HL-60 (cell line): ENCODE data around the gene ARAP3.

Experiments
- DNase-seq, 2 experiments: peaks; one replicate each; pipeline ENCODE4 v3.0.0-alpha.2; 2010 to 2020; ENCODE audit warnings: low read depth in 1 of 2, low spot score in 1 of 2
- H3K27ac ChIP-seq: fragments of 250-450 bp; sonication (Bioruptor Pico); replicated peaks from 2 replicates; pipeline ENCODE4 v1.5.1; 2020; ENCODE audit warnings: mild to moderate bottlenecking, moderate library complexity
- H3K27me3 ChIP-seq: fragments of 250-450 bp; sonication (Bioruptor Pico); 2 replicates; pipeline ENCODE4 v1.5.1; 2021; ENCODE audit warnings: mild to moderate bottlenecking, moderate library complexity; ENCODE audit not compliant: insufficient read depth, poor library complexity, severe bottlenecking
- H3K4me3 ChIP-seq: replicated peaks from 2 replicates; pipeline ENCODE4 v1.5.1; 2011; ENCODE audit warnings: mild to moderate bottlenecking, control low read depth, low read length; ENCODE audit not compliant: insufficient read depth
- GABPA ChIP-seq: IDR thresholded peaks from 2 replicates; pipeline ENCODE4 v1.6.1; 2012; ENCODE audit warnings: low read depth
- POLR2AphosphoS5 ChIP-seq: IDR thresholded peaks from 2 replicates; pipeline ENCODE4 v1.6.1; 2012; ENCODE audit warnings: low read depth
- SPI1 ChIP-seq: IDR thresholded peaks from 2 replicates; pipeline ENCODE4 v1.6.1; 2012; ENCODE audit warnings: low read depth, mild to moderate bottlenecking, borderline replicate concordance
- TF ChIP-seq, protein P1 (sequence below): IDR thresholded peaks from 2 replicates; pipeline ENCODE4 v1.6.1; 2012; ENCODE audit warnings: low read depth; ENCODE audit not compliant: insufficient replicate concordance
- TF ChIP-seq, protein P2 (sequence below): IDR thresholded peaks from one replicate; pipeline ENCODE4 v1.5.1; 2011; ENCODE audit warnings: low read length, control low read depth, inconsistent platforms; ENCODE audit not compliant: insufficient read depth

ARAP3 gene

DNA sequence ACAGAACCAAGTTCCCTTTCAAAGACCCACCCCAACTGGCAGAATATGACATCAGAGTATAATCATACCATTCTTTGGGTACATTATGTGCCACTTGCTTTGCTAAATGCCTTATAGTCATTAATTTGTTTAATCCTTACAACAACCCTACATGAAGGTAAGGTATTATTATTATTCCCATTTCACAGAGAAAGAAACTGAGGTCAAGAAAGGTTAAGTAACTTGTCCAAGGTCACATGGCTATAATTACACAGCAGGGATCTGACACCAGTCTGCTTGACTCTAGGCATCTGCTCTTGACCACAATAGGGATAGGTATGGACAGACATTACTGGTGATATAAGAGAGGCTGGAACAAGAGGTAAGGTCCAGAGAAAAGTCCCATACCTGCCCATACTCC lies 32.1 kb downstream of the ARAP3 start:
- no peaks in the 10 kb centered on the region for H3K27me3 ChIP-seq
- no peak for DNase-seq
- TF ChIP-seq POLR2AphosphoS5 (no peak), GABPA (no peak)
- TF ChIP-seq, protein P1, sequence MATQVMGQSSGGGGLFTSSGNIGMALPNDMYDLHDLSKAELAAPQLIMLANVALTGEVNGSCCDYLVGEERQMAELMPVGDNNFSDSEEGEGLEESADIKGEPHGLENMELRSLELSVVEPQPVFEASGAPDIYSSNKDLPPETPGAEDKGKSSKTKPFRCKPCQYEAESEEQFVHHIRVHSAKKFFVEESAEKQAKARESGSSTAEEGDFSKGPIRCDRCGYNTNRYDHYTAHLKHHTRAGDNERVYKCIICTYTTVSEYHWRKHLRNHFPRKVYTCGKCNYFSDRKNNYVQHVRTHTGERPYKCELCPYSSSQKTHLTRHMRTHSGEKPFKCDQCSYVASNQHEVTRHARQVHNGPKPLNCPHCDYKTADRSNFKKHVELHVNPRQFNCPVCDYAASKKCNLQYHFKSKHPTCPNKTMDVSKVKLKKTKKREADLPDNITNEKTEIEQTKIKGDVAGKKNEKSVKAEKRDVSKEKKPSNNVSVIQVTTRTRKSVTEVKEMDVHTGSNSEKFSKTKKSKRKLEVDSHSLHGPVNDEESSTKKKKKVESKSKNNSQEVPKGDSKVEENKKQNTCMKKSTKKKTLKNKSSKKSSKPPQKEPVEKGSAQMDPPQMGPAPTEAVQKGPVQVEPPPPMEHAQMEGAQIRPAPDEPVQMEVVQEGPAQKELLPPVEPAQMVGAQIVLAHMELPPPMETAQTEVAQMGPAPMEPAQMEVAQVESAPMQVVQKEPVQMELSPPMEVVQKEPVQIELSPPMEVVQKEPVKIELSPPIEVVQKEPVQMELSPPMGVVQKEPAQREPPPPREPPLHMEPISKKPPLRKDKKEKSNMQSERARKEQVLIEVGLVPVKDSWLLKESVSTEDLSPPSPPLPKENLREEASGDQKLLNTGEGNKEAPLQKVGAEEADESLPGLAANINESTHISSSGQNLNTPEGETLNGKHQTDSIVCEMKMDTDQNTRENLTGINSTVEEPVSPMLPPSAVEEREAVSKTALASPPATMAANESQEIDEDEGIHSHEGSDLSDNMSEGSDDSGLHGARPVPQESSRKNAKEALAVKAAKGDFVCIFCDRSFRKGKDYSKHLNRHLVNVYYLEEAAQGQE, result no peak
- TF ChIP-seq, protein P2, sequence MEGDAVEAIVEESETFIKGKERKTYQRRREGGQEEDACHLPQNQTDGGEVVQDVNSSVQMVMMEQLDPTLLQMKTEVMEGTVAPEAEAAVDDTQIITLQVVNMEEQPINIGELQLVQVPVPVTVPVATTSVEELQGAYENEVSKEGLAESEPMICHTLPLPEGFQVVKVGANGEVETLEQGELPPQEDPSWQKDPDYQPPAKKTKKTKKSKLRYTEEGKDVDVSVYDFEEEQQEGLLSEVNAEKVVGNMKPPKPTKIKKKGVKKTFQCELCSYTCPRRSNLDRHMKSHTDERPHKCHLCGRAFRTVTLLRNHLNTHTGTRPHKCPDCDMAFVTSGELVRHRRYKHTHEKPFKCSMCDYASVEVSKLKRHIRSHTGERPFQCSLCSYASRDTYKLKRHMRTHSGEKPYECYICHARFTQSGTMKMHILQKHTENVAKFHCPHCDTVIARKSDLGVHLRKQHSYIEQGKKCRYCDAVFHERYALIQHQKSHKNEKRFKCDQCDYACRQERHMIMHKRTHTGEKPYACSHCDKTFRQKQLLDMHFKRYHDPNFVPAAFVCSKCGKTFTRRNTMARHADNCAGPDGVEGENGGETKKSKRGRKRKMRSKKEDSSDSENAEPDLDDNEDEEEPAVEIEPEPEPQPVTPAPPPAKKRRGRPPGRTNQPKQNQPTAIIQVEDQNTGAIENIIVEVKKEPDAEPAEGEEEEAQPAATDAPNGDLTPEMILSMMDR, result no peak

DNA sequence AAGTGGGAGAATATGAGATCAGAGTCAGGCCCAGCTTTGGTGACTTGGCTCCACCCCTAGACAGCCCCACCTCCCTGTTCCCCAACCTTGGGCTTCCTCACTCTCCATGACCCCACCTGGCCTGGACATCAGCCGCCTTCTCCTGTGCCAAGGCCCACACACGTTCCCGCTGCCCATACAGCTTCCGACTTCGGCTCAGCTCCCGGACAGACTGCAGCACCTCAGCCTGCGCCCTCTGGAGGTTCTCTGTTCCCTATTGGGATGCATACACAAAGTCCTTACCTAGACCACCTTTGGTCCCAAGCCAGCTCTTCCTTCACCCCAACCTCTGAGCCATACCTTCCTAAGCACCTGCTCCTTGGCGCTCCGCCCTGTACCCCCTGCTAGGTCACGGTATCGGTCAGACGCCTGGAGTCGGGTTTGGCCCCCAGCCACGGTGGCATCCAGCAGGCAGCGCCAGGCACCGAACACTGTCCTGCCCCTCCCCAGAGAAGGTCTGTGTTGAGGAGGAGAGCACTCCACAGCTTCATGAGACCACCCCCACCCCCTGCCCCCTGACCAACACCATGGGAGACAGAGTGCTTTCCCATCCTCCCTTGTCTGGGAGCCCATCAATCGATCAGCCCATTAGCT lies 32.9 kb downstream of the ARAP3 start:
- Histone ChIP-seq H3K27ac (no peak overlapping the region), H3K27me3 (no peaks in the 10 kb centered on the region), H3K4me3 (no peak overlapping the region)
- no peak for DNase-seq
- TF ChIP-seq SPI1, result no peak
- TF ChIP-seq POLR2AphosphoS5, result no peak

More for the DNA sequence above, 32.1 kb downstream of the ARAP3 start:
- Histone ChIP-seq H3K27ac (no peak overlapping the region), H3K4me3 (no peak overlapping the region)

DNA sequence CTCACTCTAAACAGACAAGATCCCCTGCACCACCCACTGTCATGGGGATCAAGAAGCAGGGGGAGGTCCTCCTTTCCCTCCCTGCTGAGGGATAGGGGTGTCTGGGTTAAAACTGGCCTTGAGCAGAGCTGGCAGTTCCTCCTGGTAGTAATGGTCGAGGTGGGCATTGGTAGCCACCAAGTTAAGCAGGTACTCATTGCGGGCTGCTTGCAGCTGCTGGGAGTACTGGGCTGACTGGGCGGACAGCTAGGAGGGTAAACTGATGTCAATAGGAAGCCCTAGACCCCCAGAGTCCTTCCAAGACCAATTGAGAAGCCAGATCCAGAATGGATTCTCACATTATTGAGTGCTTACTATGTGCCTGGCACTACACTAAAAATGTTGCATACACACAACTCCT lies 34.2 kb downstream of the ARAP3 start:
- H3K27me3 ChIP-seq, result no peaks in the 10 kb centered on the region
- TF ChIP-seq, protein P1, result no peak
- TF ChIP-seq GABPA, result no peak
- TF ChIP-seq POLR2AphosphoS5, result no peak
- TF ChIP-seq SPI1, result no peak
- TF ChIP-seq, protein P2, result no peak
- no peak for DNase-seq
- H3K4me3 ChIP-seq, result no peak overlapping the region
- H3K27ac ChIP-seq, result no peak overlapping the region

DNA sequence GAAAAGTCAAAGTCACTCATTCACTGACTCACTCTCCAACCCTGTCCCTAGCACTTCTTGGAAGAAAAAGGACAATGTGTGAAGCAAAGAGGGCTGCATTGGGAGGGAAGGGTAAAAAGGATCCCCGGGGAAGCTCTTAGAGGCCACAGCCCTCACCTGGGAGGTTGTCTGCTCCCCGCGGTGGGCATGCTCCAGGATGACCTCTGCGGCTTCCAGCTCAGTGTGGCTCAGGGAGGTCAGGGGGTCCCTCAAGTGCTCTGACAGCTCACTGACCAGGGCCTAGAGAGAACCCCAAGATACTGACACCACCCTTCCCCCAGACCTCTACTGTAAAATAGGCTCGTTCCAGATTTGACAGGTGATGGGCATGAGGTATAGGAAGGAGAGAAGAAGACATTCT lies 34.8 kb downstream of the ARAP3 start:
- no peaks in the 10 kb centered on the region for H3K27me3 ChIP-seq
- no peak for DNase-seq
- TF ChIP-seq SPI1 (no peak), POLR2AphosphoS5 (no peak), GABPA (no peak)
- TF ChIP-seq, protein P2, result no peak
- TF ChIP-seq, protein P1, result no peak
- no peak overlapping the region for H3K4me3 ChIP-seq
- no peak overlapping the region for H3K27ac ChIP-seq
